GM18508 (cell line): ENCODE results near the gene FKBP5.
"Not testable (repeated sequence)": the region's sequence is repeated elsewhere in the genome, so short reads cannot be mapped to it uniquely, and the experiment has no call there.

Experiments used
- ATAC-seq: cut with Tn5 transposase; IDR thresholded peaks from one replicate; pipeline ENCODE4 v1.9.1; 2021; ENCODE audit warnings: moderate number of reproducible peaks; ENCODE audit not compliant: insufficient read depth, unreplicated experiment

The FKBP5 gene

DNA sequence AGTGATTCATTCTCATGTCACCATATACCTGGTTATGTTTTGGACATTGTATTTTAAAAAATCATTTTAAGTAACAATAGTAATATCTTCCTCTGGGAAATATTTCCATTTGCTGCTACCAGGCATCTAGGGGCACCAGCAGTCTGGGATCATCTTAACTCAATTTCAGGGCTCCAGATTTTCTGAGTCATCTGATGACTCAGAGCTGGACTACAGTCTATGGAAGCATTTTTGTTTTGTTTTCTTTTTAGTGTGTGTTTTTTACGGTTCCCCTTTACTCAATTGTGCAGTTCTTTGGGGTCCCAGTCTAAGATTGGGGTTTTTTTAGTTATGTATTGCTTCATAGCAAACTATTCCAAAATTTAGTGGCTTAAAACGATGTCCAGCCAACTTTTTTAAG is 5.7 kb upstream of the FKBP5 start:
- ATAC-seq: no peak

DNA sequence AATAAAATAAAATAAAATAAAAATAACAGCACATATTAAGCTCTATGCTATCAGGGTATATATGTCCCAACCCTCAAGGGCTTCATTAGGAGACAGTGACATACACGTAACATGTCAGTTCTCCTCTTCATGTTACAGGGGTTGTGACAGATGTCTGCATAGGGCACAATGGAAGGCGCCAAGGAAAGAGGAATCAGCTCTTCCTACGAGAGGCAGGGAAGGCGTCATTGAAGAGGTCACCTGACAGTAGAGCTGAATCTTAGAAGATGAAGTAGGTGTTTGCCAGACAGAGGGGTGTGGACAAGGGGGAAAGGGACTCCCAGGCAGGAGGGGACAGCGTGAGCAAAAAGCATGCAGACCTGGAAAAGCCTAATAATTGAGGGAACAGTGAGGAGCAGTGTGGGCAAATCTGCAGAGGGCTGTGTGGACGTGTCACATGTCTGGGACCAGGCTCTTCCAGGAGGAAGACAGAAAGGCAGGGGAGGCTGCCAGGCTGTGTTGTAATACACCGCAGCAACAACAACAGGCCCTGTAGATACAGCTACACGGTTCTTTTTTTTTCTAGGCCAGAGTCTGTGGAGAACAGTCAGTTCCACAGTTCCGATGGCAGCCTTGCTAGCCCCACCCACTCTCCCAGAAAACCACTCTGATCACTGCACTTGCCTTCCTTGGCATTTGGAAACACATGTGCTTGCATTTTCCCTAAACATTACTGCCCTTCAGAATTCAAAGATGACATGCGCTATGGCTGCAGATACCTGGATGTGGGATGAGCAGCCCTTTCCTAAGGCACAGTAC is 2.5 kb upstream of the FKBP5 start:
- ATAC-seq: no peak

DNA sequence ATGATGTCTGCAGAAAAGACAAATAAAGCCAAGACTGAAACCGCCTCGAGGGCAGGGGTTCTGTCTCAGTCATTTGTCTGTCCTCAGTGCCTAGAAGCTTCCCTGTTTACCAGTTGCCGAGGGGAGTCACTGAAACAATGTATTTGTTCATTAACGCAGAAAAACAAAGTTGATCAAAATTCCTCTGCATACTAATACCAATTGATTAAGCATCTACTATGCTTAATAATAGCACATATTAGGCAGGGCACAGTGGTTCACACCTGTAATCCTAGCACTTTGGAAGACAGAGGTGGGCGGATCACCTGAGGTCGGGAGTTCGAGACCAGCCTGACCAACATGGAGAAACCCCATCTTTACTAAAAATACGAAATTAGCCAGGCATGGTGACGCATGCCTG is 1.8 kb upstream of the FKBP5 start:
- ATAC-seq: no peak

DNA sequence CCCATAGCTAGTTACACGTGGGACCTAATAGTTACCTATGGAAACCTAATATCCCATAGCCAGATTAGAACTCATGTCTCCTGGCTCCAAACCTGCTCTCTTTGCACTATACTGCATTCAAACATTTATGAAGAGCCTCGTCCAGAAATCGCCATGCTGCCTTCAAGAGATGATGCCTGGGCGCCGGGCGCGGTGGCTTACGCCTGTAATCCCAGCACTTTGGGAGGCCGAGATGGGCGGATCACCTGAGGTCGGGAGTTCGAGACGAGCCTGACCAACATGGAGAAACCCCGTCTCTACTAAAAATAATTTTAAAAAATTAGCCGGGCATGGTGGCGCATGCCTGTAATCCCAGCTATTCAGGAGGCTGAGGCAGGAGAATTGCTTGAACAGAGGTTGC is 1.3 kb upstream of the FKBP5 start:
- not testable (repeated sequence) for ATAC-seq

DNA sequence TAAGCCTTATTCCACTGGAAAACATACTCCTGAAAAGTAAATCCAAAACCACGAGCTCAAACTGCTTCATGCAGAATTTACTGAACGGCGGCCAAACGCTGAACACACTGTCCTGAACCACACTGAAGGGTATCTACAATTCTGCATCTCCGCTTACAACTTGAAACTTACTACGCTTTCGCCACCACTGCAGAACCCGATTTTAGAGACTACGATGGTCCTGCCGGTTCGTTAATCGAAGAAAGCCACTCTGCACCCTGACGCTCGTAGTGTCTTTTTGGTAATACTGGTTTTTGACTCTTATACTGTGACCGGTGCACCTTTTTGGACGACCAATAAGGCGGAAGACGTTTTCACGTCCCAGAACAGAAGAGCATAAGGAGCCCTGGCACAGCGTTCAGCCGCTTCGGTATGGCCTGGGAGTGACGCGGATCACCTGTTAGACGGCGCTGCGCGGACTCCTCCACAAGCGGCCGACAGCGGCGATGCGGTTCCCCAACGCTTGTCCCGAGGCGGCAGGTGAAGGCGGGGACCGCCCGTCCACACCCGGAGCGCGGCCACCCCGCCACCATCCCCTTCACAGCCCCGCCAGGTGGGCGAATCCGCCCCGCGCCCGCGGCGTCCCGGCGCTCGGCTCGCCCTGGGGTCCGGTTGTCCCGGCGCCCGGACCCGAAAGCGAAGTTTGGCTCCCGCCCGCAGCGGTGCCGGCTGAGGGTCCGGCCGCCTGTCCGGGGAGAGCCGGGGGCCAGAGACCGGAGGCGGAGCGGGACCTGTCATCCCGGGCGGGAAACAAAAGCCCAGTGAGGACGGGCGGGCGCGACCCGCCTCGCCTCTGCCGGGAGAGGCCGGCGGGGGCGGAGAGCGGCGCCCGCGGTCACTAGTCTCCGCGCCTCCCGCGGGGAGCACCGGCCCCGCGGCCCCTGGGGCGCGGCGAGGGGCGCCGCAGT is 784 bp downstream of the FKBP5 start:
- ATAC-seq: no peak

DNA sequence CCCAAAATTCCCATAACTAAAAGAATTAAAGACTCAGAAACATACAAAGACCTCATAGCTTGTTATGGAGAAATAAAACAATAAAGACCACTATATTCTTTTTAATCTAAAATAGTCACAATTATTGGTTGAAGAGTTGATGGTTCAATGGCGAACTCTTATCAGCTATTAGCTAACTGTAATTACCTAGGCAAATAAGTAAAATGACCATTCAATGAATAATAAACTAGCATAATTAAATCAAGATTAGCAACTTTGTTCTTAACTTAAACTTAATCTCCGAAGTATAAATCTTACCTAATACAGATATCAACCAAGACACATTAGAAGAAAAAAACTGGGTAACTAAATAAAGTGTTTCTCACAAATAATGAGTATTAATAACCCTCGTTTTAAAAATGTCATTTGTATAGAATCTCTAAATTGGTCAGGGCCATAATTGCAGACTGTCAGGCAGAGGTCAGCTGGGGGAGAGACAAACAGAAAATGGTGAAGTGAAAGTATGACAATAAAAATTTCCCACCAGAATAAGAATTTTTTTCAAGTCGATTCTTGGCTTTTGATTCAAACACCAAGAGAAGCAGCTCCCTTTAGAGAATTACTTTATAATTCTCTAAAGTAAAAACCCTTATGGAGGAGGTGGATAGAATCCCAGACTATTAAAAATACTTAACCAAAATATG is 1.7 kb downstream of the FKBP5 start:
- ATAC-seq: no peak

DNA sequence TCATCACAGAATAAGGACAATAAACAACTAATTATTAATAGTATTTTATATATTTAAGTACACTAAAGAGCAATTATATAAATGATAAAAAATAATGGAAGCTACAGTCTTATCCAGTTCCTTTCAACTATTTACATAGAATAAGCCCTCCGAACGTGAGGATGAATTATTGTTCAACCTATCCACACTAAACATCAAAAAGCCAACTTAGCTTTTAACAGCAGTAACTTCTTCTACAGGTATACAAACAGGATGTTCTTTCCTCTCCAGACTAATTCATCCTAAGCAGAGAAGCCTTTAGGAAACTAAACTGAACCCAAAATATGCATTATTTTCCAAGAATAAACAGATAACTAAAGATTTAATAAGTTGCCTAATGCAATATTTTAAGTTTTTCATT is 2.3 kb downstream of the FKBP5 start:
- no peak for ATAC-seq

DNA sequence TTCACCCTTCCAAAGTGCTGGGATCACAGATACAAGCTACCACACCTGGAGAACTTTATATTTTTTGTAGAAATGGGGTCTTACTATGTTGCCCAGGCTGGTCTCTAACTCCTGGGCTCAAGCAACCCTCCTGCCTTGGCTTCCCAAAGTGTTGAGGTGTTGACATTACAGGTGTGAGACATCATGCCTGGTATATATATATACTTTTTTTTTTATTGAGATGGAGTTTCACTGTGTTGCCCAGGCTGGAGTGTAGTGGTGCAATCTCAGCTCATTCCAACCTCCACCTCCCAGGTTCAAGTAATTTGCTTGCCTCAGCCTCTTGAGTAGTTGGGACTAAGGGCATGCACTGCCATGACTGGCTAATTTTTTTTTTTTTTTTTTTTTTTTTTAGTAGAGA is 5.4 kb downstream of the FKBP5 start:
- ATAC-seq: no peak

DNA sequence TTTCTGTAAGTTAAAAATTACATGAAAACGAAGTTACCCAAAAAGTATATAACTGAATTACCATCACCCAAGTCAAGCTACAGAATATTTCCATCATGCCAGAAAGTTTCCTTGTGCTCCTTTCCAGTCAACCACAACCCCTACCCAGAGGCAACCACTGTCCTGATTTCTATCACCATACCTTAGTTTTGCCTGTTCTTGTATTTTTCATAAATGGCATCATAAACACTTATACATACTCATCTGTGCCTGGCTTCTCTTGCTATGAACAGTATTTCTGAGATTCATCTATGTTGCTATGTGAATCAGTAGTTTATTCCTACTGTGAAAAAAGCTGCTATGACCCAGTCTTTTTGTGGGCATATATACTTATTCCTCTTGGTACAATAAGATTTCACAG is 7.4 kb downstream of the FKBP5 start:
- ATAC-seq: no peak

DNA sequence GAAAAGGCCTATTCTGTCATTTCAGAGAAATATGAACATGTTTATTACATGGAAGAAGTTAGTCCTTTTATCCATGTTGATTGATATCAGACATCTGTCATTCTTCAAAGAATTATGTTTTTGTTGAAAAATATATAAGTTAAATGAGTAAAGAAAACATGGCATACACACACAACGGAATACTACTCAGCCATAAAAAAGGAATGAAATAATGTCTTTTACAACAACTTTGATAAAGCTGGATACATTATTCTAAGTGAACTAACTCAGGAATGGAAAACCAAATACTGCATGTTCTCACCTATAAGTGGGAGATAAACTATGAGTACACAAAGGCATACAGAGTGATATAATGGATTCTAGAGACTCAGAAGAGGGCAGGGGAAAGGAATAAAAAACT is 9.3 kb downstream of the FKBP5 start:
- ATAC-seq: no peak

DNA sequence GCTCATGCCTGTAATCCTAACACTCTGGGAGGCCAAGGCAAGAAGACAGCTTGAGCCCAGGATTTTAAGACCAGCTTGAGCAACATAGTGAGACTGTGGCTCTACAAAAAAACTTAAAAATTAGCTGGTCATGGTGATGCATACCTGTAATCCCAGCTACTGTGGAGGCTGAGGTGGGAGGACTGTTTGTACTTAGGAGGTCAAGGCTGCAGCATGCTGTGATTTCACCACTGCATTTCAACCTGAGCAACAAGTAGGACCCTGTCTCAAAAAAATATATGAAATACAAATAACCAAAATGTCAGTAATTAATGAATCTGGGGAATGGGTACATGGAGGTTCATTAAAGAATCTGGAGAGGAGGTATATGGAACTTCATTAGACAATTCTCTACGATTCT is 9.9 kb downstream of the FKBP5 start:
- no peak for ATAC-seq

DNA sequence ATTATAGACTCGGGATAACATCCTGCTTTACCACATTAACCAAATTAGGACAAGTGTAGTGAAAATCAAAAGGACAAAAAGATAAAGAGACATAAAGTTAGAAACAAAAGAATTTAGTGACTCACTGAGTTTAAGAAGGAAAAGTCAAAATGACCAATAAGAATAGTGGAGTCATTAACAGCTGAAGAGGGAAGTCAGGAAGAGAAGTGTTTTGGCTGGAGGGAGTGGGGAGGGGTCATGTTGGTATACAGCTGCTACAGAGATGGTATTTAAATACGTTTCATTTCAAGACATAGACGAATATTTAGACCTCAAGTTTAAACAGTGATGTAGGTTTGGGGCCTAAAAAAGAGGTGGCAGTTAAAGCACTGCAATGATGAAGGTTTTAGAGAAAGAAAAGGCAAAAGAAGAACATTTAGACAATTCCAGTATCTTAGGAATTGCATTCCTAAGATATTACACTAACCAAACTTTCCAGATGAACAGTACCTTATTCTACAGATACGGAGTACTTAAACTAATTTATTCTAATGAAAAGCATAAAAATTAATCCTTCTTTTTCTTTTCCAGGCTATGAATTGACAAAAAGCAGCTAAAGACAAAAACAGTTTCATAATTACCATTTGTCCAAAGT is 10.6 kb downstream of the FKBP5 start:
- no peak for ATAC-seq

DNA sequence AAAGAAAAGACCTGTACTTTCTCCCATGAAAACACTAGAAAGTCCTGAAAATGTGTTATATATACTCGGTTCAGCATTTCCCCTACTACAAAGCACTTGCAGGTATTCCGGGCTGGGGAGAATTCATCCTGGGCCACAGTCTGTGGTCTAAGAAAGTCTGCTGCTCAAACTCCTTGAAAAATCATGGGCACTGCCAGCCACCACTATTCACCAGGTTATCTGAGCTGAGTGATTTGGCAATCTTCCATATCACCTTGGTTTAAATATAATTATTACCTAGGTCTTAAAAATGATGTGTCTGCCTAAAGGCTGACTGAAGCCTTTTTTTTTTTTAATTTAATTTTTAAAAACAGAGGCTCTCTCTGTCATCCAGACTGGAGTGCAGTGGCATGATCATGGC is 11.3 kb downstream of the FKBP5 start:
- ATAC-seq: no peak

DNA sequence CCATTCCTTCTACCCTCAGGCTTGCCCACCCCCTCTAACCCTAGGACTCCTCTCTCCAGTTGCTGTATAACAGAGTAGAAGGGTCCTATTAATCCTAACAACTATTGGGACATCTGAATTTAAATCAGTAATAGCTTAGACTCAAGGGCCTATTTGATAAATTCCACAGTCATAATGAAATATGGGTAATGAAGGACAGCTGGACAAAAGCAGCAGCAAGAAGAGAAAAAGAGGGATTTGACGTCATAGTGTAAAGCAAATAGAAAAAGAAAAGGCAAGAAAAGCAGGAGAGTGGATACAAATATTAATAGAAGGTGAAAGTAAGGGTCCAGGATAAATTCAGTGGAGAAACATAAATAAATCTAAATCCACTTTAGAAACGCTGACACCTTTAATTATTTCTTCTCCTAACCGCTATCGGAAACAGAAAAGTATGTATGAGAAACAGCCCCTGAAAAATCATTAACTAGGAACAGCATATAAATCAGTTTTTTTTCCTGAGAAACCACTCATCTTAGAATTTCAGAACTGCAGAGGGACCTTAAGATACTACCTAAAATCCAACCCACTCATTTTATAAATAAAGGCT is 12.8 kb downstream of the FKBP5 start:
- ATAC-seq: no peak

DNA sequence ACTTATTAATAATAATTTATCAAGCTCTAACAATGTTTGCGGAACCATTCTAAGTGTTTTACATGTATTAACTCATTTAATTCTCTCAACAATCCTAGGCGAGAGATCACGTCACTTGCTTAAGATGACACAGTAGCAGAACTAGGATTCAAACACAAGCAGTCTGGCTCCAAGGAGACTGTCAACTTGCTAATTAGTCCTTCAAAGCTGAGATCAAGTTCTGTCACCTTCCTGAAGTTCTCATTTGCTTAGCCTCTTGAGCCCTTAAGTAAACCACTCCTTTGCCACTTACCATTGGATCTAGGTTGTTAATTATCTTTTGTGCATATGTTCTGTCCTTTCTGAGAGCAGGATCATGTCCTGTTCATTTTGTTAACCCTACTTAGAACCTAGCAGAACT is 14.1 kb downstream of the FKBP5 start:
- ATAC-seq: no peak

DNA sequence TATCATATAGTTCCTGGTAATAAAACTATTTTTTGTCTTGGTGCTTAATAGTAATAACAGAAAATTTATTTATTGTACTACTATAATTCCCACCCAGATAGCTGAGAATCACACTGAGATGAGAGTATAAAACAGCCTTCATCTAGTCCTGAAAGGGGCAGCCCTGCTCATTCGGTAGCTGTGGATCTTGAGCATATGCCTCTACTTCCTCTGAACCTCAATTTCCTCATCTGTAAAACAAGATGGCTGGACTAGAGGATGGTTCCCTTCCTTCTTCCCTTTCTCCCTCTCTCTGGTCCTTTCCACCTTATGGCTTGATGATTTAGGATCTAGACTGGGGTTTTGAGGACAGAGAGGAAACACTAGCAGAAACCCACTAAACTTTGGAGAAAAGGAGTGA is 15.0 kb downstream of the FKBP5 start:
- ATAC-seq: no peak

DNA sequence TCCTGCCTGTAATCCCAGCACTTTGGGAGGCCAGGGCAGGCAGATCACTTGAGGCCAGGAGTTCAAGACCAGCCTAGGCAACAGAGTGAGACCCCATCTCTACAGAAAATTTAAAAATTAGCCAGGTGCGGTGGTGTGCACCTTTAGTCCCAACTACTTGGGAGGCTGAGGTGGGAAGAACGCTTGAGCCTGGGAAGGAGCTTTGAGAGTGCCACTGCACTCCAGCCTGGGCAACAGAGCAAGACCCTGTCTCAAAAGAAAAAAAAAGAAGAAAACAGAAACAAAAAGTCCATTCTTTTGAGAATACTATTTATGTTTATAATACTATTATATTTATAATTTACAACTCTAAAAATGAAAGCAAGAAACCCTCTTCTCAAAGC is 15.4 kb downstream of the FKBP5 start:
- not testable (repeated sequence) for ATAC-seq

DNA sequence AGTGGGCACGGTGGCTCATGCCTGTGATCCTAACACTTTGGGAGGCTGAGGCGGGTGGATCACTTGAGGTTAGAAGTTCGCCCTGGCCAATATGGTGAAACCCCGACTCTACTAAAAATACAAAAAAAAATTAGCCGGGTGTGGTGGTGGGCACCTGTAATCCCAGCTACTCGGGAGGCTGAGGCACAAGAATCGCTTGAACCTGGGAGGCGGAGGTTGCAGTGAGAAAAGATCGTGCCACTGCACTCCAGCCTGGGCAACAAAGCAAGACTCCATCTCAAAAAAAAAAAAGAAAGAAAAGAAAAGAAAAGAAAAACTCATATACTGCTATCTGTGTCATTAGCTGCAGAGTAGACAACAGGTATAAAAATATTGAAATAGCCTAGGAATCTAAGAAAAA is 18.3 kb downstream of the FKBP5 start:
- not testable (repeated sequence) for ATAC-seq

DNA sequence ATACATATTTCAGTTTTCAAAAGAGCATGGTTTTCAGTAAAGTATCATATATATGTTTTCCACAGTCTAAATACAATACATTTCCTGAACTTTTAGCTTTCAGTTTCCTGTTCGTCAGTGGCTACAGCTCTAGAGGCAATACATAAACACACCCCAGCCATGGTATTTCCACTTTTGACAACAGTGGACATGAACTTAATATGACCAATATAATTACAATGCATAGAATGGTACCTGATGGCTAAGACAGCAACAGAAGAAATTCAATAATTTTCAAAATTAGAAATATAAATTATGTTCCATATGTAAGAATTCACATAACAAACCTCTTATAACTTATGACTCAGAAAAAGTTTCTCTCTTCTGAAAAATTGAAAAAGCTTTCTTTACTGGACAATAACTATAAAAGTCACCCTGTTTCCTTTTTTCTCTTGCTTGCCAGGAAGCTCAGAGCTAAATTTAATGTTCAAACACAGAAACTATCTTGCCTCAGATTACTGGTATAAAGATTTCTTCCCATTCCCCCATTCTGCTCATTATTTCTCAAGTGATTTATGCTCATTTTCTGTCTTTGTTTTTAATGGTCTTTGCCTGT is 19.2 kb downstream of the FKBP5 start:
- no peak for ATAC-seq
